Epithelial cell of proximal tubule (primary cell): Measurements from ENCODE around the gene SLC28A1. TPM values are rescaled to one million over a fixed set of nuclear protein-coding genes. Genes with fewer than 3 reads are reported as not detected.

Experiments
- DNase-seq: peaks from one replicate; pipeline ENCODE4 v3.0.0-alpha.2; 2011; ENCODE audit warnings: low read depth
- H3K4me3 ChIP-seq: 2 replicates; pipeline ENCODE4 v1.5.1; 2011; ENCODE audit warnings: low read depth, mild to moderate bottlenecking, low read length
- total RNA-seq: library from RNA; depleted of rRNA; stranded (reverse); fragments of >200 nt; gene quantifications from 2 replicates; pipeline ENCODE4 v1.2.3, GENCODE V29; 2015
- TF ChIP-seq, protein P1 (sequence below): conservative IDR thresholded peaks from 2 replicates; pipeline ENCODE4 v1.5.1; 2012; ENCODE audit warnings: low read depth, mild to moderate bottlenecking, low read length

SLC28A1 gene
- total RNA-seq, 1 donor from 2014 or later: not detected

GRCh38 chr15:84886211-84886983 lies 1.9 kb downstream of the SLC28A1 start:
- TF ChIP-seq, protein P1, sequence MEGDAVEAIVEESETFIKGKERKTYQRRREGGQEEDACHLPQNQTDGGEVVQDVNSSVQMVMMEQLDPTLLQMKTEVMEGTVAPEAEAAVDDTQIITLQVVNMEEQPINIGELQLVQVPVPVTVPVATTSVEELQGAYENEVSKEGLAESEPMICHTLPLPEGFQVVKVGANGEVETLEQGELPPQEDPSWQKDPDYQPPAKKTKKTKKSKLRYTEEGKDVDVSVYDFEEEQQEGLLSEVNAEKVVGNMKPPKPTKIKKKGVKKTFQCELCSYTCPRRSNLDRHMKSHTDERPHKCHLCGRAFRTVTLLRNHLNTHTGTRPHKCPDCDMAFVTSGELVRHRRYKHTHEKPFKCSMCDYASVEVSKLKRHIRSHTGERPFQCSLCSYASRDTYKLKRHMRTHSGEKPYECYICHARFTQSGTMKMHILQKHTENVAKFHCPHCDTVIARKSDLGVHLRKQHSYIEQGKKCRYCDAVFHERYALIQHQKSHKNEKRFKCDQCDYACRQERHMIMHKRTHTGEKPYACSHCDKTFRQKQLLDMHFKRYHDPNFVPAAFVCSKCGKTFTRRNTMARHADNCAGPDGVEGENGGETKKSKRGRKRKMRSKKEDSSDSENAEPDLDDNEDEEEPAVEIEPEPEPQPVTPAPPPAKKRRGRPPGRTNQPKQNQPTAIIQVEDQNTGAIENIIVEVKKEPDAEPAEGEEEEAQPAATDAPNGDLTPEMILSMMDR: no peak
- no peak for DNase-seq
- no peak overlapping the region for H3K4me3 ChIP-seq

DNA sequence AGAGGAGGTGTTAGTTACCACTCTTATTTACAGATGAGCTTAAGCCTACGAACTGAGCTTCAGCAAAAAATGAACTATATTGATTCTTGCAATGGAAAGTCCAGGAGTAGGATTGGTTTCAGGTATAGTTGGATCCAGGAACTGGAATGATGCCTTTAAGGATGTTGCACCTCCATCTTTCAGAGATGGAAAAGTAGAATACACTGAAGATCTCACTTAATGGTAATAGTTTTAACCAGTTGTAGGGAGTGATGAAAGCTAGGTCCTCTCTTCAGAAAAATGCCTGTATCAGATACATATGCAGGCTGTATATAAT lies 2.5 kb downstream of the SLC28A1 start:
- no peak overlapping the region for H3K4me3 ChIP-seq
- no peak for DNase-seq
- TF ChIP-seq, protein P1: no peak

- no peak overlapping the region for H3K4me3 ChIP-seq
- no peak for DNase-seq
- TF ChIP-seq, protein P1: no peak
Observed at GRCh38 chr15:84887938-84888337, 3.5 kb downstream of the SLC28A1 start.

GRCh38 chr15:84888639-84889038 lies 4.2 kb downstream of the SLC28A1 start:
- no peak overlapping the region for H3K4me3 ChIP-seq
- no peak for DNase-seq
- TF ChIP-seq, protein P1: no peak

GRCh38 chr15:84889313-84889990 lies 5.0 kb downstream of the SLC28A1 start:
- no peak for DNase-seq

DNA sequence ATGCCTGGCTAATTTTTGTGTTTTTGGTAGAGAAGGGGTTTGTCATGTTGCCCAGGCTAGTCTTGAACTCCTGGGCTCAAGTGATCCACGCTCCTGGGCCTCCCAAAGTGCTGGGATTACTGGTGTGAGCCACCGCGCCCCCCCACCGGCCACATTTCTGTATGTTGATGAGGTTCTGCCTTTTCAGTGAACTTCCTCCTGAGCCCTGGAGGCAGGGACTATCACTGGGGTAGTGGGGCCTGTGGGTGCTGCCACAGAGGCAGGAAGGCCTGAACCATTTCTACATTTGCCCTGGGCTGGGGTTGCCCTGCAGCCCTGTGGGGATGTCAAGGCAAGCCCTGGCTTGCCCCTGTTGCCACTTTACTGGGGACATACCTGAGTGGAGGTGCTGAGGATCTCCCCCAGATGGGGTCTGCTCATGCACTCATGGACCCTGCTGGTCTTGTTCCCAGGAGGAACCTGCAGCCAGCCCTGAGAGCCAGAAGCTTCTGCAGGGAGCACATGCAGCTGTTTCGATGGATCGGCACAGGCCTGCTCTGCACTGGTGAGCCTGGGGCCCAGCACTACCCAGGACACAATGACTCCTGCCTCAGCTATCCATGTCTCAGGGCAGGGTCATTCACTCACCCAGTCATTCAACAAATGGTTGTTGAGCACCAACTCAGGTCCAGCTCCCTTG lies 5.7 kb downstream of the SLC28A1 start:
- TF ChIP-seq, protein P1: no peak
- no peak for DNase-seq

More at GRCh38 chr15:84889313-84889990, 5.0 kb downstream of the SLC28A1 start:
- no peak overlapping the region for H3K4me3 ChIP-seq
- TF ChIP-seq, protein P1: no peak

More for the DNA sequence above, 5.7 kb downstream of the SLC28A1 start:
- no peak overlapping the region for H3K4me3 ChIP-seq
